GM12878 (cell line): ENCODE results near the gene HSPBAP1.

Experiments
- CTCF ChIP-seq, 3 experiments: IDR thresholded peaks in 2 of 3; conservative IDR thresholded peaks in 1 of 3; 2 replicates each; pipeline ENCODE4 v1.5.1; 2011; ENCODE audit warnings: low read depth in 3 of 3, low read length in 3 of 3, mild to moderate bottlenecking in 3 of 3, control low read depth in 2 of 3, moderate library complexity in 2 of 3, inconsistent platforms in 1 of 3, mixed read lengths in 1 of 3; ENCODE audit not compliant: control insufficient read depth in 2 of 3, insufficient read depth in 1 of 3; ENCODE audit errors: extremely low read depth in 1 of 3
- EED ChIP-seq: sonication (generic); IDR thresholded peaks from 2 replicates; pipeline ENCODE4 v1.6.1; 2016; ENCODE audit warnings: antibody characterized with exemption, low read depth
- ELK1 ChIP-seq: IDR thresholded peaks from 2 replicates; pipeline ENCODE4 v1.6.1; 2012; ENCODE audit warnings: low read depth, low read length, improper control_type of control experiment
- POLR2AphosphoS5 ChIP-seq: IDR thresholded peaks from 2 replicates; pipeline ENCODE4 v1.6.1; 2011; ENCODE audit warnings: mild to moderate bottlenecking, low read length, inconsistent platforms
- PRDM15 ChIP-seq: fragments of 450-650 bp; formaldehyde crosslinking; IDR thresholded peaks from 2 replicates; pipeline ENCODE4 v1.4.0; 2020; ENCODE audit warnings: mild to moderate bottlenecking, moderate library complexity
- SMAD5 ChIP-seq: IDR thresholded peaks from 2 replicates; pipeline ENCODE4 v1.6.1; 2016; ENCODE audit warnings: antibody characterized with exemption, low read depth
- TCF3 ChIP-seq: IDR thresholded peaks from 2 replicates; pipeline ENCODE4 v1.6.1; 2012; ENCODE audit warnings: low read depth, mild to moderate bottlenecking, low read length, borderline replicate concordance; ENCODE audit not compliant: insufficient read depth
- ZBTB4 ChIP-seq: fragments of 450-650 bp; formaldehyde crosslinking; IDR thresholded peaks from 2 replicates; pipeline ENCODE4 v1.4.0; 2022; ENCODE audit warnings: mild to moderate bottlenecking, moderate library complexity

- TF ChIP-seq SMAD5 = no peak
- TF ChIP-seq POLR2AphosphoS5 = no peak
- TF ChIP-seq EED = no peak
- TF ChIP-seq CTCF (IDR thresholded peaks at IDR 0.05 in 2 of 3, conservative IDR thresholded peaks at IDR 0.05 in 1 of 3; ENCODE audit: control insufficient read depth in 2 of 3, extremely low read depth in 1 of 3, insufficient read depth in 1 of 3, low read depth in 3 of 3, low read length in 3 of 3) = no peak
- no peak for TF ChIP-seq ELK1
- no peak for TF ChIP-seq PRDM15 (CRISPR knock-in tag)
- no peak for TF ChIP-seq TCF3
- TF ChIP-seq ZBTB4 (CRISPR knock-in tag) = no peak
Observed at GRCh38 chr3:122742234-122742633, 51.4 kb downstream of the HSPBAP1 start.
